GM15510 (cell line): ENCODE measurements around the gene RNF133.

Experiments used
- POLR2A ChIP-seq: IDR thresholded peaks from 3 replicates; pipeline ENCODE4 v1.6.1; 2011; ENCODE audit warnings: borderline replicate concordance; ENCODE audit not compliant: insufficient read length; ENCODE audit errors: extremely low read depth

Gene RNF133

DNA sequence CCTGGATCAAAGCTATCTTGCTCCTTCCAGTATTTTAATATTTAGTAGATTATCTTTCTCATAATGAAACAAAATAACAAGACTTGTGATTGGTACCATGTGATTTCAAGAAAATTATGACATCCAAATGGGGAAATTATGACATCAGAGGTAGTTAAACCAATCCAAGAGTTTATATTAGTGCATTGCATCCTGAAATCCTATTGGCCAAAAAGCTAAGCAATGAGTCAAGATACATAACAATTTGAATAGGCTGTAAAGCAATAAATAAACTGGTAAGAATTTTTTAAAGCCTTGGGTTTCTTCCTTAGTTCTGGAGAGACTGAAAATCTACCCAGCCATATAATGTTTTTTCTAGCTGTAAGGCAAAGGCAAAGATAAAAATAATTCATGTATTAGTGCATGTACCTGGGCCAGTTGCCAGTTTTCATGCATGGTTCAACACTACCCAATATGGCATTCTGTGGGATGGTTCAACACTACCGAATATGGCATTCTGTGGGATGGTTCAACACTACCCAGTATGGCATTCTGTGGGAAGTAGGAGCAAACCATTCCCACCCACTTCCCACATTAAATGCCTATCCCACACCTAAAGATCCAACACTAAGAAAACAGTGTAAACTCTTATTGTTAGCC is 4.1 kb upstream of the RNF133 start, which contains the start of gene RNF148:
TSS of gene RNF148 (minus strand) at position 51 of the 639 bp plus-strand sequence. CDS start 172 bp downstream, outside the sequence.
- TF ChIP-seq POLR2A: no peak

DNA sequence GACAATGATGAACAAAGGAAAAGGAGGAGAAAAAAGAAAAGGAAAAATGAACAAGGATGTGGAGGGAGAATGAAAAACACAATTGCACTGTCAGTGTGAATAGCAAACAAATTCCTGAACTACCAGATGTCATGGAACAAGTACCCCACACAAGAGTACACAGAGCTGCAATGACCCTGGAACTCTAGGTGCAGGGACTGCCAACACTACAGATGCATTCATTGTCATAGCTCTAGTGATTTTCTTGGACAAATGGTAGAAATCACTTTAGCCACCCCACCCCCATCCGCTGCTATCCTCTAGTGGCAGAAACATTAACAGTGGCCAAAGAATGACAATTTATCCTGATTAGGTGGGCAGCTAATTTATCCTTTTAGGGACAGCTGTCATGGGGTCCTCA is 3.1 kb downstream of the RNF133 start:
- no peak for TF ChIP-seq POLR2A

DNA sequence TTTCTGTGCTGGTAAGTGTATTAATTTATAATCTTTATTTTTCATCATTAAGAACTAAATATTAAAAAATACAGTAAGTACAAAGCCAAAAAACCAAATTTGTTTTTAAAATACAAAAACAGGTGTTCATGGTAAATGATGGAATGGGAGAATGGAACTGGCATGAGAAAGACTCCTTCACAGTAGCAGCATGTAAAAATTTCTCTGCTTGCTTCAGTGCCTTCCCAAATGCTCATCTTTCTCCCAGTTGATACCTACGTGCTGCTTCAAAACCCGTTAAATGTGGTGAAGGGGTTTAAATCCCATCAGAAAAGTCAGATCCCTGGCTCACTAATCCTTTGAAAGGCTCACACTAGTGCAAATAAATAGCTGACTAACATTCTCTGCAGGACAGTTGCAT is 4.2 kb downstream of the RNF133 start:
- TF ChIP-seq POLR2A: no peak

DNA sequence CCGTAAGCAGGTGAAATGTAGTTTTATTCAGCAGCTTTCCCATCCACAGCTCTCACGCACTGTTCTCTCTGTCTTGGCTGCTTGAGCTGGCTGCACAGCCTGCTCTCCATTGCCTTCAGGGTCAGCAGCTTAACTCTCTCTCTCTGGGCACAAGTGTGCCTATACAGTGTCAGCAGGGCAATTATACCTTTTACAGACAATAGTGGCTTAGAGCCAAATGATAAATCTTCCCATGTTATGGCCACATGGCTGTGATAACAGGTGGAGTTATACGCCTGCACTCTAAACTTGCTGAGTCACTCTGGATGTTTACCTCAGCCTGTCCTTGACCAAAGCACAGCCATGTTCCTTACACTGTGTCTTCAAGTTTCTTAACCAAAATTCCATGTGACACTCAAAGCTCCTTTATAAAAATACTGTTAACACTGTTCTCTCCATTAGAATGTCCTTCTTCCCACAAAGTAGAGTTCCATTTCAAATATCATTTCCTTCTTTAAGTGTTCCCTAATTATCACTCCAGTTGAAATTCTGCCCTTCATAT is 6.1 kb downstream of the RNF133 start:
- no peak for TF ChIP-seq POLR2A

DNA sequence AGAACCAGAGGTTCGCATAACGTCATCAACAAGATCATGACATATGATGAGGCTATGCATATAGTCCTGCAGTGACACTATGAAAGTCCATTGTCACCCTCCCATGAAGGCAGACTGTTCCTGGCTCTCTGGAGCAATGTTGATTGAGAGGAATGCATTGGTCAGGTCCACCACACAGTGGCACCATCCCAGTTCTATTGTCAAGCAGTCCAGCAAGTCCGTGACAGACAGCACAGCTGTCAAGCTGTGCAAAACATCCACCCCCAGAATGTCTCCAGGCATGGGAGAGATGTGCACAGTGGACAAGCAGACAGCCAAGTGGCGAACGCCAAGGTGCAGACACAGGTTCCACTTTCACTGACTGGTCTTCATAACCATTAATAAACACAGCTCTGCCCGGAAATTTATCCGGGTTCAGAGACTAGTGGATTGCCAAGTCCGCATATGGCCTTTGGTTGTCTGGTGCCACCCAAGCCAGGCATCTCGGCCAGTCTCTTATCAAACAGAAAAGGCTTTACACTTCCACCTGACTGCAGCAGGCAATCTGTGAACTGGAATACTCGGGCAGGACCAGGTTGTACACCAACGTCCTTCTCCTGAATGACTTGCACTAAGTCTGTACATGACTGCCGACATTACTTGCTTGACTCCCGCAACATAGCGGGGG is 7.2 kb downstream of the RNF133 start:
- TF ChIP-seq POLR2A: no peak

DNA sequence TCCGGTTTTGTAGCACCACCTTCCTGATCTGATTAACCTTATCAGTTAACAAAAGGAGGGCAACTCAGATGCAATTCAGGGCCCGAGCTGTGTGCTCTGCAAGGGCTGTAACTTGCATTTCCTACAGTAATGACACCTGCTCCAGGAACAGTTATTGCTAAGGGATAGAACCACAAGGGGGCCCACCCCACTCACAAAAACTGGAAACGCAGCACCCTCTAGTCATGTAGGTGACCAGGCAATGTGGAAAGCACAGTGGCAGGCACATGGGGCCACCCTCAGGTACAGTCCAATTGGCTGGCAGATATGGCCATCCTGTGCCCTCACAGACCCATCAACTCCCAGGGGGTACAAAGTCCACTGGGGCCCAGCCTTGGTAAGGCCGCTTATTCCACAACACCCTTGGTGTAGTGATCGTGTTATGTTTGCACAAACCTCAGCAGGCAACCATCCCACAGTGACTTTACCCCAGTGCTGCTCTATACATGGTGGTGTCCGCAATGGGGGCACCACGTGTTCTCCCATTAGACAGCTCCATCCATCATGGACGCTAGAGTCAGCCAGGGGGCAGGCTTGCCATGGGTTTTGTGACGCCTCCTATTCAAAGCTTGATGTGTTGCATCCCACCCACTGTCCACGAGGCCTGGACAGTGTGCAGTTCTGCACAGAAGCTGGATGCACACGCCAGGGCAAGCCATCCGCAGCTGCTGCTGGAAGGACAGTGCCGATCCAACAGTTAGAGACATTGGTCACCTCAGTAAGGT is 9.4 kb downstream of the RNF133 start:
- TF ChIP-seq POLR2A: no peak

DNA sequence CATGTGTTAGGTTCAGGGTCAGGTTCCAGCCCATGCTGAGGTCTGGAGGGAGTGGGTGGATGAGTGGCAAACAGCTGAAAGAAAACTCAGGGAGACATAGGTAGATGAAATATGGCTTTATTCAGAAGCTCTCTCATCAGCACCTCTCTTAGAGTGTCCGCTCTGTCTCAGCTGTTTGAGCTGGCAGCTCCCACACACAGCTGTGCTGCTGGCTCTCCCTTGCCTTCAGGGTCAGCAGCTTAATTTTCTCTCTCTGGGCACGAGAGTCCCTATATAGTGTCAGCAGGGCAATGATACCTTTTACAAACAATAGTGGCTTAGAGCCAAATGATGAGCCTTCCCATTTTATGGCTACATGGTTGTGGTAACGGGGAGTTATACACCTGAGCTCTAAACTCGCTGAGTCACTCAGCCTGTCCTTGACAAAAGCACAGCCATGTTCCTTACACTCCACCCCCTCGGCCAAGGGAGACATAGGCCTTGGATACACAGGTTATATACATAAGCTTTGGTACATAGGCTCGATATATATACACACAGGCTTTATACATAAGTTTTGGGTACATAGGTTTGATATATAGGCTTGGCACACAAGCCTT is 10.4 kb downstream of the RNF133 start:
- TF ChIP-seq POLR2A: no peak

DNA sequence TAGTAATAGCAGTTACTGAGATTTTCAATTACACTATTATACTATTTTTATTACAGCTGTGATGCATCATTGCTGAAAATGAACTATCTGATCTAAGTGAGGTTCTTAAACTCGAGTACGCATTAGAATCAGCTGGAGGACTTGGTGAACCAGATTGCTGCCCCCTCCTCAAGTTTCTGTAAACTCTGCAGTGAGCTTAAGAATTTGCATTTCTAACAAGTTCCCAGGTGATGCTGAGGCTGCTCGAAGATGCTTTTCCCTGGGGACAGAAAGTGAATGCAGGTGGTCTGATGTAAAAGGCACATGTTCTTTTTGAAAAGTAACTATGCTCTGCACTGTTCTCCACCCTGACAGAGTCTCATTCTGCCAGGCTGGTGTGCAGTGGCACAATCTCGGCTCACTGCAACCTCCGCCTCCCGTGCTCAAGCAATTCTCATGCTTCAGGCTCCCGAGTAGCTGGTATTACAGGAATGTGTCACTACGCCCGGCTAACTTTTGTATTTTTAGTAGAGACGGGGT is 12.5 kb downstream of the RNF133 start:
- no peak for TF ChIP-seq POLR2A

DNA sequence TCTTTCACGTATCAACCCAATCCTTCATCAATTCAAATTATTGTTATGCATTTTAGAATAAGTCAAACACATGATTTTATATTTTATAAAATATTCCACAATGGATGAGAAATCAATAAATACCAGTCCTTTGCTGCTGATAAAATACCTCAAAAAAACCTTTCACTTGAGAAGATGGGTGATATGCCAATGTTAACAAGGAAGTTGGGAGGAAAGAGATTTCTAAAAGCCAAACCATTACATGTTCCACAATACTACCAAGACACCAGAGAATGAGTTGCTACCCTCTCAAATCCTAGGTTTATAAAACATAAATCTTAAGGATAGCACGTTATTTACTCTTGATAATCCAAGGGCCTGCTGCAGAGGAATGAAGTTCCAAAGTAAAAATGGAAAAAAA is 14.4 kb downstream of the RNF133 start:
- no peak for TF ChIP-seq POLR2A

DNA sequence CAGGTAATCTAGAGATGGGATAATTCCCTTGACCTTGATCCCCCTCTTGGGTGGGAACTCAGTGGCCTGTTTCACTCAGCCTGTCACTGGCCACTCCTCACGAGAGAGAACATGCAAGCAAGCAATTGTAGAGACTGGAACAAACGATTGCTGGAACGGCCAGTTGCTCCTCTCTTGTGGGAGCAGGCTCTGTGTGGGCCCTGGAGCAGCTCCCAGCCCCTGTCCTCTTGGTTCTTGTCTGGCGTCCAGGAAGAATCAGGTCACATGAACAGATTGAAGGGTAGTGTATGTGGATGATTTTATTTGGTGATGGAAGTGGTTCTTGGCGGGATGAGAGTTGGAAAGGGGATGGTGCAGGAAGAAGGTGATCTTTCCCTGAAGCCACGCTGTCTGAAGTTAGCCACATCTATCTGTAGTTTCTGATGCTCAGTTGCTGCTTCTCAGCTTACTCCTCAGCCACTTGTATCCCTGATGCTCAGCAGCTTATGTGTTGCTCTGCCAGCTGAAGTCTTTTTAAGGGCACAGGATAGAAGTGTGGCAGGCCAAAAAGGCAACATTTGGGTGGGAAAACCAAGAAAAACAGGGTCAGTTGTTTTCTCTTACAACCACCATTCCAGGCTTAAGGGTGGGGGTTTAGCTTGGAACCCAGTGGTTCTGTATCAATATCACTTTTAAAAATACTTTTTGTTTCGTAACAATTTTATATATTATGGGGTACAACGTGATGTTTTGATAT is 15.9 kb downstream of the RNF133 start:
- no peak for TF ChIP-seq POLR2A

DNA sequence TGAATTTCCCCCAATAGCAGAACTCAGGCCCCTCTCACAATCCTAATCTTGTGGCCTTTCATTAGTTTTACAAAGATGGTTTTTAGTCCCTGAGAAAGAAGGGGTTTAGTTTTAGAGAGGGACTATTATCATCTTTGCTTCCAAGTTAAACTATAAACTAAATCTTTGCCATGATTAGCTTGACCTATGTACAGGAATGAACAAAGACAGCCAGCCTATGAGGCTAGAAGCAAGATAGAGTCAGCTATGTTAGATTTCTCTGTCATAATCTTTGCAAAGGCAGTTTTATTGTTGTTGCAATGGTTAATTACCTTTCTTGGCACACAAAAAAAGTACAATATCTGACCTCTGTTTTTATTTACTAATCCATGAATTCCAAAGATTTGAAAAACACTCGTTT is 19.1 kb downstream of the RNF133 start:
- no peak for TF ChIP-seq POLR2A

DNA sequence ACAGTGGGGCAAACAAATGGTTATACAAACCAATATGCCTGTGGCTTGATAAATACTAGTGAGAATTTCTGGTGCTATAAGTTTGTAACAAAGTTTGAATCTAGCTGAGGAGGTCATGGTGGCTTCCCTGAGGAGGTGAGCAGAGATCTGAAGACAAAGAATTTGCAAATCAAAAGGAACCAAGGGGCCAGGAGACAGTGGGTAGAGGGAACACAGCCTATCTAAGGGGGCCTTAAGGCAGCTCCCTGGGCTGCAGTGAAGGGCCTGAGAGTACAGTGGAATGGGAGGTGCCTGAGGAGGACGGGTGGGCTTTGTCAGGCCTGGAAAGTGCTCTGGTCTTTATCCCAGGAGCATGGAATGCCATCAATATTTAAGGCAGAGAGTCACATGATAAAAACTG is 21.8 kb downstream of the RNF133 start:
- TF ChIP-seq POLR2A: no peak

DNA sequence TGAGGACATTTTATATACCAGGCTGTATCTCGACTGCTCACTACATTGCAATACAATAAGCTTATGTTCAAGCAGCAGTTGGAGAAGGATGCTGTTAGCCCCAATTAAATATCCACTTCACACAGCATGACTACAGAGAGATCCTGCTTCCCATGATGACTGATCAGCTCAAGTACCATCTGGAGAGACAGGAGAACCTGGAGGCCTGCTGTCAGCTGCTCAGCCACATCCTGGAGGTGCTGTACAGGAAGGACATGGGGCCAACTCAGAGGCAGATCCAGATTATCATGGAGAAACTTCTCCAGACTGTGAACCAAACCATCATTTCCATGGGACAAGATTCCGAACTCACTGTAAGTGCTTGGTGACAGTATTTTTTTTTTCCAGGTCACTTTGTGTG is 22.5 kb downstream of the RNF133 start:
- TF ChIP-seq POLR2A: no peak

DNA sequence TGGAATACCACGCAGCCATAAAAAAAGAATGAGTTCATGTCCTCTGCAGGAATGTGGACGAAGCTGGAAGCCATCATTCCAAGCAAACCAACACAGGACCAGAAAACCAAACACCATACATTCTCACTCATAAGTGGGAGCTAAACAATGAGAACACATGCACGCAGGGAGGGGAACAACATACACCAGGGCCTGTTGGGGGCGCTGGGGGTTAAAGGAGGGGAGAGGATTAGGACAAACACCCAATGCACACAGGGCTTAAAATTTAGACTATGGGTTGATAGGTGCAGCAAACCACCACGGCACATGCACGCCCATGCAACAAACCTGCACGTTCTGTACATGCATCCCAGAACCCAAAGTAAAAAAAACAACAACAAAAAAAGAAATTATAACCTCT is 23.3 kb downstream of the RNF133 start:
- no peak for TF ChIP-seq POLR2A

DNA sequence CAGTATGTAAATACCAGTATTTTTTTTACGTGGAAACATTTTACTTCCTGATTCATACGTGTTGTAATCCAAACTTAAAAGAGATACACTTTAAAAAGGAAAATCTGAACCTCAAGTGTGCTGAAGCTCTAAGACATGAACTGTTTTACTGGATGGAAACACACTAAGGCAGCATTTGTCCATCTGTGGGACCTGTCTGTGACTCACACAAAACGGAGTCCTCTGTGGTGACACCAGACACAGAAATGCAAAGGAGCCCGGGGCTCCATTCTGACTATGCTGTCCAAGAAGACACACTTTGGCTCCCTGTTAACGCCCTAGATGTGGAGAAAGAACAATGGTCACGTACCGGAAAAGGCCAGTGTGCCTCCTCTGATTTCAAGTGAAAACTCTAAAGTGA is 23.9 kb downstream of the RNF133 start:
- TF ChIP-seq POLR2A: no peak

DNA sequence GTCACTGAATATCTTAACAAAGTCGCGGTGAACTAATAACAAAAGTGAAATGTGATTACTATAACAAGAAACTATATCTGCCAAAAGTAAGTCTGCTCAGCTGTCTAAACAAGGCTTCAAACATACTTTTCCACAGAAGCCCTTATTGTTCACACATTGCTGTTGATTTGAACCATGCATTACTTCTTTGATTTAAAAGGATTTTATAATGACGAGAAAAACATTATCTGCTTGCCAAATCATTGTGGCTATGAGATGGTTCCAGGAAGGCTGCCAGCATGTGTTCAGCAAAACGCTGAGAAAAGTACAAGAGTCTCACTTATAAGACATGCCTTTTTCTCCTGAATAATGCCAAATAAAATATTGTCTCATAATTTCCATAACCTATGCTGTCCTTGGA is 24.4 kb downstream of the RNF133 start:
- no peak for TF ChIP-seq POLR2A
